Activated CD4-positive, alpha-beta T cell treated with anti-CD3 and anti-CD28 coated beads for 4 hours (primary cell): ENCODE data around the gene ITIH3.

Source experiments
- DNase-seq, 2 donors: peaks; one replicate each; pipeline ENCODE4 v3.0.0-alpha.2; 2020

ITIH3 gene

GRCh38 chr3:52779837-52780585 lies 14.6 kb upstream of the ITIH3 start:
- DNase-seq, result no peak

GRCh38 chr3:52781741-52782140 lies 12.9 kb upstream of the ITIH3 start:
- DNase-seq, result no peak

GRCh38 chr3:52782412-52783210 lies 12.0 kb upstream of the ITIH3 start:
- no peak for DNase-seq

GRCh38 chr3:52783211-52783555 lies 11.4 kb upstream of the ITIH3 start:
- no peak for DNase-seq

- no peak for DNase-seq
These were observed 10.5 kb upstream of the ITIH3 start for GRCh38 chr3:52784021-52784621.

- no peak for DNase-seq
These were observed 9.5 kb upstream of the ITIH3 start for GRCh38 chr3:52784931-52785590.

GRCh38 chr3:52786330-52787215 lies 8.0 kb upstream of the ITIH3 start:
- no peak for DNase-seq

GRCh38 chr3:52787246-52787645 lies 7.3 kb upstream of the ITIH3 start:
- no peak for DNase-seq

- no peak for DNase-seq
These were observed 6.6 kb upstream of the ITIH3 start for GRCh38 chr3:52787672-52788625.

GRCh38 chr3:52788890-52789745 lies 5.5 kb upstream of the ITIH3 start:
- no peak for DNase-seq

- no peak for DNase-seq
These were observed 4.9 kb upstream of the ITIH3 start for GRCh38 chr3:52789746-52790040.

GRCh38 chr3:52790337-52790736 lies 4.3 kb upstream of the ITIH3 start:
- DNase-seq, result no peak

GRCh38 chr3:52790741-52791140 lies 3.9 kb upstream of the ITIH3 start:
- DNase-seq, result no peak

- no peak for DNase-seq
These were observed 3.2 kb upstream of the ITIH3 start for GRCh38 chr3:52791366-52791765.

- DNase-seq, result no peak
These were observed 2.7 kb upstream of the ITIH3 start for GRCh38 chr3:52791928-52792327.

GRCh38 chr3:52792413-52792812 lies 2.2 kb upstream of the ITIH3 start:
- DNase-seq, result no peak

GRCh38 chr3:52792961-52793695 lies 1.5 kb upstream of the ITIH3 start:
- DNase-seq, result no peak

GRCh38 chr3:52793702-52794611 lies 639 bp upstream of the ITIH3 start:
- no peak for DNase-seq
